HFFc6 (cell line): ENCODE results near the gene MBLAC1. TPM values are rescaled to one million over a fixed set of nuclear protein-coding genes. Genes with fewer than 3 reads are reported as not detected.

ENCODE experiments used
- DNase-seq: peaks from one replicate; pipeline ENCODE4 v3.0.0-alpha.2; 2018
- H3K27ac Mint-ChIP-seq: 2 replicates; pipeline ENCODE4 v1.8.0; 2020; ENCODE audit warnings: mild to moderate bottlenecking, mixed read lengths
- H3K27me3 Mint-ChIP-seq: 2 replicates; pipeline ENCODE4 v1.8.0; 2021; ENCODE audit warnings: mild to moderate bottlenecking, moderate library complexity, mixed read lengths; ENCODE audit not compliant: insufficient read depth
- H3K36me3 Mint-ChIP-seq: 2 replicates; pipeline ENCODE4 v1.8.0; 2021; ENCODE audit warnings: low read depth, mixed read lengths
- H3K4me1 Mint-ChIP-seq: 2 replicates; pipeline ENCODE4 v1.8.0; 2020; ENCODE audit warnings: low read depth, mixed read lengths
- H3K4me3 Mint-ChIP-seq: 2 replicates; pipeline ENCODE4 v1.8.0; 2020; ENCODE audit warnings: mild to moderate bottlenecking, moderate library complexity, mixed read lengths
- H3K9me3 Mint-ChIP-seq: 2 replicates; pipeline ENCODE4 v1.8.0; 2020; ENCODE audit warnings: mild to moderate bottlenecking, mixed read lengths
- CTCF ChIP-seq: fragments of 200-600 bp; sonication (generic); IDR thresholded peaks from 2 replicates; pipeline ENCODE4 v1.5.0; 2021; ENCODE audit warnings: antibody characterized with exemption, mild to moderate bottlenecking
- total RNA-seq, 6 experiments: library from RNA; stranded (reverse); fragmentation: NEBNext Ultra II Directional; extraction: Animal tissue kit (Norgen Biotek cat#: 25700); gene quantifications; 2 replicates in 1 of 6; 3 replicates in 5 of 6; pipeline ENCODE4 v1.2.3, GENCODE V29; 2021

Gene MBLAC1
- total RNA-seq, 6 experiments from 2014 or later, result 2.3 to 3.0 (median 2.5) TPM

DNA sequence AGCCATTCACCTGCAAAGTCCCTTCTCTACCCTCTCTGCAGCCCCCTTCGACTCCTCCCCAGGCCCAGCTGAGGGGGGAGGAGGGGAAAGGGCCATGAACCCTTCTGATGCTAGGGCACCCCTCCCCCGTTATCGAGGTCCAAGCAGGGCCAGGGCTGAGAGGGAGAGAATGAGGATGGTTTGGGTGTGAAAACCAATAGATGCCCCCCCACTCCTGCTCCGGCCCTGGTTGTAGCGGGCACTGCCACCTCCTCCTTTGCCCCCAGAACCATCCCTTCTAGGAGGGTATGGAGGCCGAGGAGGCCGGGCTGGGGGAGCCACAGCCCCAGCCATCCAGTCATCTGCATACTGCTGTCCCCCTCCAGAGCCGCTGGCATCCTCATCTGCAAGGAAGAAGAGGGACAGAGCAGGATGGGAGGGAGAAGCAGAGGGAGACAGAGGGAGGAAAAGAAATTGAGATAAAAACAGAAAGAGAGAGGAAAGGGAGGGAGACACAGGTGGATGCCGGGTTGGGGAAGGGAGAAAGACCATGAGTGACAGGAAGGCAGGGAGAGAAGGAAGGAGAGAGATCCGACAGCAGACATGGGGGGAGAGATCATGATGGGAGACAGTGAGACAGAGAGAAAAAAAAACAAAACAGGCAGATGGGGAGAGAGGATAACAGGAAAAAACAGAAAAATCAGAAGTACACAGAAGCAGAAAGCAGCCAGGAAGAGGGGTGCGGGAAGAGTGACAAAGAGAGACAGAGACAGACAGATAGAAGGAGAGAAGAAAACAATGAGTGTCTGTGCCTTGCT is 43.5 kb downstream of the MBLAC1 start:
- Mint-ChIP-seq H3K4me1 (peaks cover 25% of the 10 kb centered on the region), H3K27me3 (peaks cover 2% of the 10 kb centered on the region; the same call in 1 of the 2 replicates)

GRCh38 chr7:100171087-100171681 is 44.4 kb downstream of the MBLAC1 start:
- no peak for DNase-seq
- no peak for TF ChIP-seq CTCF
- Mint-ChIP-seq H3K36me3 (no peaks in the 10 kb centered on the region), H3K27ac (no peak overlapping the region), H3K27me3 (peaks cover 2% of the 10 kb centered on the region; the same call in 1 of the 2 replicates), H3K4me3 (no peak overlapping the region; the same call in 1 of the 2 replicates), H3K4me1 (peaks cover 25% of the 10 kb centered on the region), H3K9me3 (no peaks in the 10 kb centered on the region)

More for the DNA sequence above, 43.5 kb downstream of the MBLAC1 start:
- H3K27ac Mint-ChIP-seq, result no peak overlapping the region
- no peaks in the 10 kb centered on the region for H3K36me3 Mint-ChIP-seq
- TF ChIP-seq CTCF, result no peak
- DNase-seq, result no peak
- H3K9me3 Mint-ChIP-seq, result no peaks in the 10 kb centered on the region
- no peak overlapping the region; the same call in 1 of the 2 replicates for H3K4me3 Mint-ChIP-seq

GRCh38 chr7:100171840-100172239 is 45.1 kb downstream of the MBLAC1 start:
- H3K4me3 Mint-ChIP-seq, result no peak overlapping the region
- H3K4me1 Mint-ChIP-seq, result peaks cover 25% of the 10 kb centered on the region
- TF ChIP-seq CTCF, result no peak
- no peaks in the 10 kb centered on the region for H3K36me3 Mint-ChIP-seq
- H3K9me3 Mint-ChIP-seq, result no peaks in the 10 kb centered on the region
- H3K27ac Mint-ChIP-seq, result no peak overlapping the region
- H3K27me3 Mint-ChIP-seq, result peaks cover 5% of the 10 kb centered on the region
- no peak for DNase-seq

GRCh38 chr7:100173806-100174495 is 47.2 kb downstream of the MBLAC1 start:
- TF ChIP-seq CTCF, result no peak
- Mint-ChIP-seq H3K4me1 (peaks cover 7% of the 10 kb centered on the region), H3K4me3 (no peak overlapping the region), H3K27me3 (peaks cover 5% of the 10 kb centered on the region), H3K36me3 (no peaks in the 10 kb centered on the region), H3K27ac (no peak overlapping the region), H3K9me3 (no peaks in the 10 kb centered on the region)
- DNase-seq, result no peak

DNA sequence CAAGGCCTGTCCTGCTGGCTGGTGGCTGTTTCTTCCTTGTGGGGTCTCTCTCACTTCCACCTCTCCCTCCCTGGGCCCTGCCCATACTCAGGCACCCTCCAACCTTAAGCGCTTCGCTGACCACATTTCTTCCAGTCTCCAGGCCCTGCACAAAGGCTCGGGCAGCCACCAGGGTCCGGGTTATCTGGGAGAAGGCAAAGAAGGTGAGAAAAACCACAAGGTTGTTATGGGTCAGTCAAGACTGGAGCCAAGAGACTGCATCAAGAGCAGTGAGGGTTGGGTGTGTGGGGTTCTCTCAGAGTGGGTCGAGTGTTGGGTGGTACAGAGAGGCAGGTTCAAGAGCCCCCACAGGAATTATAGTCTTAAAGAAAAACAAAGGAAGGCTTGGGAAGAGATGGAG is 47.8 kb downstream of the MBLAC1 start:
- Mint-ChIP-seq H3K27me3 (peaks cover 5% of the 10 kb centered on the region), H3K4me1 (peaks cover 7% of the 10 kb centered on the region), H3K36me3 (no peaks in the 10 kb centered on the region), H3K27ac (no peak overlapping the region), H3K4me3 (no peak overlapping the region), H3K9me3 (no peaks in the 10 kb centered on the region)
- DNase-seq, result no peak
- TF ChIP-seq CTCF, result no peak
